ENCODE data around the gene GPC5.

- no peak for TF ChIP-seq CTCF (IDR thresholded peaks at IDR 0.05)
- no peak for TF ChIP-seq POLR2A (IDR thresholded peaks at IDR 0.05)
Observed at GRCh38 chr13:91648012-91648411, 249.6 kb downstream of the GPC5 start.

Data from uterus (tissue), 2 donors.